Measurements from ENCODE around the gene PRCD. TPM values are rescaled to one million over a fixed set of nuclear protein-coding genes. Genes with fewer than 3 reads are reported as not detected.
A peak's percentile ranks its signal among the peaks of the same experiment; 100 is the strongest.

The PRCD gene
- polyA plus RNA-seq, 1 donor (not counting 4 experiments of a cell fraction or from before 2014, with no cell fraction given), result 1.2 TPM

DNA sequence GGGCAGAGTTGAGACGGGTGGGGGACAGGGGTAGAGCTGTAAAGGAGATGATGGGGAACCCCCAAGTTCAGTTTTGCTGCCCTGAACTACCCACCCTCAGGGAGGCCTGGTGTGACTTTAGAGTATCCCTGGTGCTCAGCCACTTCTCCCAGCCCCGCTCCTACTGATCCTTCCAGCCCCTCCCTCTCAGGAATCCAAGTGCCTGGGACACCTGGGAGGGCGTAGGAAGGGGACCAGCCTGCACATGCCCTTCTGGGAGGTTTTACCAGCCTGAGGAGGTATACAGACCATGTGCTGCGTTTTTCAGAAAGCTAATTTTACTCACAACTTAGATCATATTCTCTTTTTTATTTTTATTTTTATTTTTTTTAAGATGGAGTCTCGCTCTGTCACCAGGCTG is 41.7 kb downstream of the PRCD start:
- peaks cover 65% of the 10 kb centered on the region for H3K4me1 ChIP-seq (ENCODE audit: control insufficient read depth, extremely low read depth, insufficient read depth, low read length)
- no peaks in the 10 kb centered on the region for H3K9me3 ChIP-seq (ENCODE audit: control insufficient read depth, low read depth, low read length)
- DNase-seq (ENCODE audit: low read depth, low spot score), result no peak
- H3K36me3 ChIP-seq (ENCODE audit: control insufficient read depth in 2 of 2, extremely low read depth in 1 of 2, insufficient read depth in 2 of 2, low read length in 2 of 2), result peaks cover 0 to 5% of the 10 kb centered on the region in 2 experiments
- peak overlapping the region; percentile 92 for H3K27ac ChIP-seq (ENCODE audit: control insufficient read depth, insufficient read depth, low read length)
- peak overlapping the region; percentile 59 for H3K9ac ChIP-seq (ENCODE audit: control insufficient read depth, extremely low read depth, insufficient read depth, low read length)
- no peaks in the 10 kb centered on the region for H4K20me1 ChIP-seq (ENCODE audit: control insufficient read depth, extremely low read depth, insufficient read depth, low read length)
- H3K79me2 ChIP-seq (ENCODE audit: control insufficient read depth, insufficient read depth, low read length), result peaks cover 15% of the 10 kb centered on the region
- TF ChIP-seq, protein P1, sequence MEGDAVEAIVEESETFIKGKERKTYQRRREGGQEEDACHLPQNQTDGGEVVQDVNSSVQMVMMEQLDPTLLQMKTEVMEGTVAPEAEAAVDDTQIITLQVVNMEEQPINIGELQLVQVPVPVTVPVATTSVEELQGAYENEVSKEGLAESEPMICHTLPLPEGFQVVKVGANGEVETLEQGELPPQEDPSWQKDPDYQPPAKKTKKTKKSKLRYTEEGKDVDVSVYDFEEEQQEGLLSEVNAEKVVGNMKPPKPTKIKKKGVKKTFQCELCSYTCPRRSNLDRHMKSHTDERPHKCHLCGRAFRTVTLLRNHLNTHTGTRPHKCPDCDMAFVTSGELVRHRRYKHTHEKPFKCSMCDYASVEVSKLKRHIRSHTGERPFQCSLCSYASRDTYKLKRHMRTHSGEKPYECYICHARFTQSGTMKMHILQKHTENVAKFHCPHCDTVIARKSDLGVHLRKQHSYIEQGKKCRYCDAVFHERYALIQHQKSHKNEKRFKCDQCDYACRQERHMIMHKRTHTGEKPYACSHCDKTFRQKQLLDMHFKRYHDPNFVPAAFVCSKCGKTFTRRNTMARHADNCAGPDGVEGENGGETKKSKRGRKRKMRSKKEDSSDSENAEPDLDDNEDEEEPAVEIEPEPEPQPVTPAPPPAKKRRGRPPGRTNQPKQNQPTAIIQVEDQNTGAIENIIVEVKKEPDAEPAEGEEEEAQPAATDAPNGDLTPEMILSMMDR (optimal IDR thresholded peaks at IDR 0.05 in 1 of 3, IDR thresholded peaks at IDR 0.05 in 1 of 3, conservative IDR thresholded peaks at IDR 0.05 in 1 of 3; ENCODE audit: extremely low read depth in 1 of 3, insufficient read depth in 2 of 3, low read length in 3 of 3), result no peak
- TF ChIP-seq EZH2 (IDR thresholded peaks at IDR 0.05; ENCODE audit: low read length), result no peak
- H2AFZ ChIP-seq (ENCODE audit: control insufficient read depth, low read length), result no peak overlapping the region
- H3K9me1 ChIP-seq (ENCODE audit: control insufficient read depth, extremely low read depth, insufficient read depth, low read length), result no peaks in the 10 kb centered on the region
- H3K4me2 ChIP-seq (ENCODE audit: control insufficient read depth, extremely low read depth, insufficient read depth, low read depth, low read length), result peak overlapping the region; percentile 47
- peak; percentile 93 for FAIRE-seq
- dilution Hi-C loops (cut with MboI; ENCODE audit: extremely low pct_ligation_motif_present, low sequenced_read_pairs), result no loop called here
- no peaks in the 10 kb centered on the region for H3K27me3 ChIP-seq (ENCODE audit: control insufficient read depth, extremely low read depth, insufficient read depth, low read length)
- H3K4me3 ChIP-seq (ENCODE audit: control insufficient read depth in 2 of 3, extremely low read depth in 1 of 3, insufficient read depth in 2 of 3, low read depth in 1 of 3, low read length in 3 of 3), result no peak overlapping the region

DNA sequence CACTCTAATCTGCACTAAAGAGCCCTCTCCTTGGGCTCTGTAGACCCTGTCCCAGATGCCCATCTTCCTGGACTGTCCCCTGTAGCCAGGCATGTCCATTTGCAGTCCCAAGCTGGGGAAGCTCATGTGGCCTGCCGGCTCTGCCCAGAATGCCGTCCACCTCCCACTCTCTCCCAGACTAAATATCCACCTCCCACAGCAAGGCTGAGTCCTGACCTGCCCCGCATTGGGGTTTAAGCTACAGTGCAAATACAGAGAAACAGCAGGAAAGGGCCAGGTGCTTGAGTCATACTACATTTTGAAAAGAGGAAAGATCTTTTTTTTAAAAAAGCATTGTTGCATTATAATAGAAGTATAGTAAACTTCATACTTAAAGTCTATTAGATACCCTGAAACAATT is 42.8 kb downstream of the PRCD start:
- Histone ChIP-seq H3K9me1 (ENCODE audit: control insufficient read depth, extremely low read depth, insufficient read depth, low read length) (no peaks in the 10 kb centered on the region), H3K27me3 (ENCODE audit: control insufficient read depth, extremely low read depth, insufficient read depth, low read length) (no peaks in the 10 kb centered on the region), H3K9ac (ENCODE audit: control insufficient read depth, extremely low read depth, insufficient read depth, low read length) (peak overlapping the region; percentile 59), H4K20me1 (ENCODE audit: control insufficient read depth, extremely low read depth, insufficient read depth, low read length) (no peaks in the 10 kb centered on the region), H3K79me2 (ENCODE audit: control insufficient read depth, insufficient read depth, low read length) (peaks cover 15% of the 10 kb centered on the region), H3K9me3 (ENCODE audit: control insufficient read depth, low read depth, low read length) (no peaks in the 10 kb centered on the region), H3K4me3 (ENCODE audit: control insufficient read depth in 2 of 3, extremely low read depth in 1 of 3, insufficient read depth in 2 of 3, low read depth in 1 of 3, low read length in 3 of 3) (peak overlapping the region in 2 of 3 experiments; percentile 31 to 43), H3K27ac (ENCODE audit: control insufficient read depth, insufficient read depth, low read length) (peak overlapping the region; percentile 92), H3K36me3 (ENCODE audit: control insufficient read depth in 2 of 2, extremely low read depth in 1 of 2, insufficient read depth in 2 of 2, low read length in 2 of 2) (peaks cover 0 to 5% of the 10 kb centered on the region in 2 experiments), H3K4me2 (ENCODE audit: control insufficient read depth, extremely low read depth, insufficient read depth, low read depth, low read length) (peak overlapping the region; percentile 85), H3K4me1 (ENCODE audit: control insufficient read depth, extremely low read depth, insufficient read depth, low read length) (peaks cover 72% of the 10 kb centered on the region), H2AFZ (ENCODE audit: control insufficient read depth, low read length) (no peak overlapping the region)
- TF ChIP-seq EZH2 (IDR thresholded peaks at IDR 0.05; ENCODE audit: low read length), result no peak
- TF ChIP-seq, protein P1 (optimal IDR thresholded peaks at IDR 0.05 in 1 of 3, IDR thresholded peaks at IDR 0.05 in 1 of 3, conservative IDR thresholded peaks at IDR 0.05 in 1 of 3; ENCODE audit: extremely low read depth in 1 of 3, insufficient read depth in 2 of 3, low read length in 3 of 3), result no peak
- DNase-seq (ENCODE audit: low read depth, low spot score), result no peak
- dilution Hi-C loops (cut with MboI; ENCODE audit: extremely low pct_ligation_motif_present, low sequenced_read_pairs), result no loop called here
- peak; percentile 91 for FAIRE-seq

Data from keratinocyte (primary cell).